Tibial nerve (tissue), 4 donors: ENCODE data around the gene CYP27A1. TPM values are rescaled to one million over a fixed set of nuclear protein-coding genes. Genes with fewer than 3 reads are reported as not detected.
A peak's percentile ranks its signal among the peaks of the same experiment; 100 is the strongest.

ENCODE experiments used
- DNase-seq, 2 donors: peaks; one replicate each; pipeline ENCODE4 v3.0.0-alpha.2; 2019; ENCODE audit warnings: low spot score in 2 of 2
- H3K27ac ChIP-seq, 4 donors: fragments of 200-600 bp; sonication (generic) in 3 of 4; one replicate each; pipeline ENCODE4 v1.5.1; 2017 to 2019; ENCODE audit warnings: mild to moderate bottlenecking in 1 of 4
- H3K27me3 ChIP-seq, 2 donors: fragments of 200-600 bp; sonication (generic) in 1 of 2; one replicate each; pipeline versions ENCODE4 v1.5.1 to v1.6.0; 2017 to 2019
- H3K36me3 ChIP-seq, 3 donors: fragments of 200-600 bp; sonication (generic); one replicate each; pipeline ENCODE4 v1.5.1; 2018 to 2019
- H3K4me1 ChIP-seq, 4 donors: fragments of 200-600 bp; sonication (generic) in 3 of 4; one replicate each; pipeline ENCODE4 v1.5.1; 2017 to 2019
- H3K4me3 ChIP-seq, 4 donors: fragments of 200-600 bp; sonication (generic) in 3 of 4; one replicate each; pipeline ENCODE4 v1.5.1; 2017 to 2019; ENCODE audit warnings: mild to moderate bottlenecking in 1 of 4, moderate library complexity in 1 of 4
- H3K9me3 ChIP-seq, 4 donors: fragments of 200-600 bp; sonication (generic) in 3 of 4; one replicate each; pipeline ENCODE4 v1.5.1; 2017 to 2019
- EP300 ChIP-seq, 2 donors: sonication (generic); formaldehyde crosslinking; IDR thresholded peaks; one replicate each; pipeline ENCODE4 v1.6.1; 2017; ENCODE audit warnings: antibody characterized with exemption in 2 of 2, mild to moderate bottlenecking in 1 of 2
- POLR2A ChIP-seq, 2 donors: fragments of 450-650 bp; IDR thresholded peaks; one replicate each; pipeline ENCODE4 v1.6.1; 2017; ENCODE audit warnings: antibody characterized with exemption in 2 of 2, mild to moderate bottlenecking in 2 of 2, moderate library complexity in 2 of 2
- WGBS, 2 donors: methylation state at CpG; one replicate each; pipeline ENCODE4 v1.1.5; 2018; 5-methylcytosine and 5-hydroxymethylcytosine counted together
- total RNA-seq, 4 donors: library from RNA; depleted of rRNA; stranded (reverse); fragments of >200 nt; gene quantifications; one replicate each; pipeline ENCODE4 v1.1.0, GENCODE V29; 2016
- TF ChIP-seq, protein P1 (sequence below), 5 experiments: fragments of 200-600 bp in 3 of 5; fragments of 450-650 bp in 2 of 5; sonication (generic) in 3 of 5; IDR thresholded peaks; one replicate each; pipeline ENCODE4 v1.5.1; 2016 to 2019; ENCODE audit warnings: antibody characterized with exemption in 5 of 5, mild to moderate bottlenecking in 3 of 5, moderate library complexity in 2 of 5

The CYP27A1 gene
- total RNA-seq, 4 donors from 2014 or later = 57.6 to 92.4 (median 78.9) TPM

DNA sequence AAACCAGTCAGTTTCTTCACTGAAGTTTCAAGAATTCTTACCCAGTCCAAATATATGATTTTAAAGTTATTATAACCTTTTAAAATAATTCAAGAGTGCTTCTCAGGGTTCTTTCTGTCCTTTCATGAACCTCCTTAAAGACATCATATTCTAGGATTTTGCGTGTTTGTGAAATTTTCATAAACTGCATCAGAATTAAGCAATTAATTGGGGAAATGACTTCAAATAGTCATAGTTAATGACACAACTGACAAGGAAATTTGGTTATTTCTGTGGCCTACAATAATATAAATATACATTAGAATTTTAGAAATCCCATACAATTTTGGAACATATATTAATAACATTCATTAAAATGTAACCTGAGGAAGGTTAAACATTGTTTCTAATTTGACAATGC lies 10.5 kb downstream of the CYP27A1 start:
- peaks cover 0 to 9% (median 0%) of the 10 kb centered on the region in 4 donors for H3K4me1 ChIP-seq
- H3K36me3 ChIP-seq = peaks cover 0 to 9% (median 0%) of the 10 kb centered on the region in 3 donors
- no peaks in the 10 kb centered on the region for H3K27me3 ChIP-seq
- no peak overlapping the region for H3K4me3 ChIP-seq
- no peak overlapping the region for H3K27ac ChIP-seq
- peaks cover 0 to 8% (median 0%) of the 10 kb centered on the region in 4 donors for H3K9me3 ChIP-seq
- DNase-seq = no peak
- WGBS, 2 donors = 88 to 94% methylated on average over 1 of the region's 1 CpG
- TF ChIP-seq EP300 (IDR thresholded peaks at IDR 0.05) (no peak), POLR2A (IDR thresholded peaks at IDR 0.05) (no peak)
- TF ChIP-seq, protein P1, sequence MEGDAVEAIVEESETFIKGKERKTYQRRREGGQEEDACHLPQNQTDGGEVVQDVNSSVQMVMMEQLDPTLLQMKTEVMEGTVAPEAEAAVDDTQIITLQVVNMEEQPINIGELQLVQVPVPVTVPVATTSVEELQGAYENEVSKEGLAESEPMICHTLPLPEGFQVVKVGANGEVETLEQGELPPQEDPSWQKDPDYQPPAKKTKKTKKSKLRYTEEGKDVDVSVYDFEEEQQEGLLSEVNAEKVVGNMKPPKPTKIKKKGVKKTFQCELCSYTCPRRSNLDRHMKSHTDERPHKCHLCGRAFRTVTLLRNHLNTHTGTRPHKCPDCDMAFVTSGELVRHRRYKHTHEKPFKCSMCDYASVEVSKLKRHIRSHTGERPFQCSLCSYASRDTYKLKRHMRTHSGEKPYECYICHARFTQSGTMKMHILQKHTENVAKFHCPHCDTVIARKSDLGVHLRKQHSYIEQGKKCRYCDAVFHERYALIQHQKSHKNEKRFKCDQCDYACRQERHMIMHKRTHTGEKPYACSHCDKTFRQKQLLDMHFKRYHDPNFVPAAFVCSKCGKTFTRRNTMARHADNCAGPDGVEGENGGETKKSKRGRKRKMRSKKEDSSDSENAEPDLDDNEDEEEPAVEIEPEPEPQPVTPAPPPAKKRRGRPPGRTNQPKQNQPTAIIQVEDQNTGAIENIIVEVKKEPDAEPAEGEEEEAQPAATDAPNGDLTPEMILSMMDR (IDR thresholded peaks at IDR 0.05) = no peak

DNA sequence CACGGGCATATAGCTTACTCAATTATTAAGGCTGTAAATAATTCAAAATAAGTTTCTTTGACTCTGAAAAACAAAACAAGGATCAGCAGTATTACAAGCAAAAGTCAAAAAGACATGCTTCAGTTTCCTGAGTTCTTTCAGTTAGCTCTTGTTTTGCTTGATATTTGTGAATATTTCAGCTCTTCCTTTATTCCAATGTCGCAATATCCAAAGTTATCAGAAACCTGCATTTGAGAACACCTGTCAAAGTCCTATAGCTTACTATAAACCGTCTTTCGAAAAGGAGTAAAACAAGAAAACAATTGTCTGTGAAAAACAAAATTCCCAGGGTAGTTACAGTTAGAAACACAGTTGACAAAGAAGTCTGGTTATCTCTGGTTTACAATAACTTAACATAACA lies 14.7 kb downstream of the CYP27A1 start:
- TF ChIP-seq EP300 (IDR thresholded peaks at IDR 0.05) = no peak
- no peak for TF ChIP-seq POLR2A (IDR thresholded peaks at IDR 0.05)
- TF ChIP-seq, protein P1 (IDR thresholded peaks at IDR 0.05) = no peak
- WGBS, 2 donors = 87 to 88% methylated on average over 4 of the region's 4 CpGs
- Histone ChIP-seq H3K36me3 (no peaks in the 10 kb centered on the region), H3K27ac (no peak overlapping the region), H3K4me3 (no peak overlapping the region), H3K27me3 (no peaks in the 10 kb centered on the region), H3K4me1 (no peaks in the 10 kb centered on the region), H3K9me3 (no peaks in the 10 kb centered on the region)
- no peak for DNase-seq

DNA sequence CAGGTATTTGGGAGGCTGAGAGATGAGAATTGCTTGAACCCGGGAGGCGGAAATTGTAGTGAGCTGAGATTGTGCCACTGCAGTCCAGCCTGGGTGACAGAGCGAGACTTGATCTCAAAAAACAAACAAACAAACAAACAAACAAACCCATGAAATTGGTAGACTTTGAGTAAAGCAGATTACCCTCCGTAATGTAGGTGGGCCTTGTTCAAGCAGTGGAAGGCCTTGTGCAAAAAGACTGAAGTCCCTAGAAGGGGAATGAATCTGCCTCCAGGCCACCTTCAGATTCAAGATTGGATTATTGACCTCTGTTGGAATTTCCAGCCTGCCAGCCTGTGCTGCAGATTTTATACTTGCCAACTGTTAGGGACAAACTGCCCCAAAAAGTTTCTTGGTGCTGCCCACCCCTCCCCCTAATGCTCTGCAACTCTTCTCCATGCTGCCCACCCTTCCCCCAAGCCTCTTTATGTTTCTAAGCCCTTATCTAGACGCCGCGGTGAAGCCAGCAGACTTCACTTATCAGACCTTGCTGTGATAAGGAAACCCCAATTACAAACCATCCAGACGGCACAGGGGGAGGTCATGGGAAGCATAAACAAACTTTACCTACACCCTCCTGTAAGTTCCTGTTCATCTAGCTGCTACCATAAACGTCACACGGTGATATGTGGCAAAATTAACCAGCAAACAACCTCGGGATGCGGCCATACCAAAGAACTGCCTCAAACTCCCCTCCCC lies 17.0 kb downstream of the CYP27A1 start:
- WGBS, 2 donors = 55 to 67% methylated on average over 12 of the region's 12 CpGs
- Histone ChIP-seq H3K4me1 (peaks cover 0 to 4% (median 0%) of the 10 kb centered on the region in 4 donors), H3K4me3 (no peak overlapping the region), H3K36me3 (no peaks in the 10 kb centered on the region), H3K27me3 (no peaks in the 10 kb centered on the region), H3K9me3 (peaks cover 0 to under 1% (median 0%) of the 10 kb centered on the region in 4 donors), H3K27ac (no peak overlapping the region)
- TF ChIP-seq, protein P1 (IDR thresholded peaks at IDR 0.05) = no peak
- TF ChIP-seq EP300 (IDR thresholded peaks at IDR 0.05) (no peak), POLR2A (IDR thresholded peaks at IDR 0.05) (no peak)
- no peak for DNase-seq

DNA sequence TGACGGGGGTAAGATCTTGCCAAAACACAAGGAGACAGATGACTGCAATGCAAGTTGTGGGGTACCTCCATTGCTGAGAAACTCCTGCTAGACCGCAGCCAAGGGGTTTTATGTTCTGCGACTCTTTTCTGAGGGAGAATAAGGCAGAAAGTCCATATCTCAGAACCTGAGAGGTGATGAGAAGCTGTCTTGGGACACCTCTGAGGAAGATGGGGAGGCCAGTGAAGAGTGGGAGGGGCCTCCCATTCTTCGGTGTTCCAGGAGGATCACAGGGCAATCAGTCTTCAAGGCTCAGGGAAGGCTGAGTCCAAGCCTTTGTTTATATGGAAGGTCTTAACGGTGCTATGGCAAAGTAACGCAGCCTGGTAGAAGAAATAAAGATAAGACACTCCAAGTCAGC lies 18.0 kb downstream of the CYP27A1 start:
- no peaks in the 10 kb centered on the region for H3K27me3 ChIP-seq
- 62 to 63% methylated on average over 6 of the region's 6 CpGs for WGBS, 2 donors
- H3K36me3 ChIP-seq = no peaks in the 10 kb centered on the region
- DNase-seq = no peak
- TF ChIP-seq POLR2A (IDR thresholded peaks at IDR 0.05) (no peak), EP300 (IDR thresholded peaks at IDR 0.05) (no peak)
- TF ChIP-seq, protein P1 (IDR thresholded peaks at IDR 0.05) = no peak
- peaks cover 0 to 10% (median 0%) of the 10 kb centered on the region in 4 donors for H3K9me3 ChIP-seq
- no peak overlapping the region for H3K27ac ChIP-seq
- no peak overlapping the region for H3K4me3 ChIP-seq
- peaks cover 0 to 6% (median 0%) of the 10 kb centered on the region in 4 donors for H3K4me1 ChIP-seq

DNA sequence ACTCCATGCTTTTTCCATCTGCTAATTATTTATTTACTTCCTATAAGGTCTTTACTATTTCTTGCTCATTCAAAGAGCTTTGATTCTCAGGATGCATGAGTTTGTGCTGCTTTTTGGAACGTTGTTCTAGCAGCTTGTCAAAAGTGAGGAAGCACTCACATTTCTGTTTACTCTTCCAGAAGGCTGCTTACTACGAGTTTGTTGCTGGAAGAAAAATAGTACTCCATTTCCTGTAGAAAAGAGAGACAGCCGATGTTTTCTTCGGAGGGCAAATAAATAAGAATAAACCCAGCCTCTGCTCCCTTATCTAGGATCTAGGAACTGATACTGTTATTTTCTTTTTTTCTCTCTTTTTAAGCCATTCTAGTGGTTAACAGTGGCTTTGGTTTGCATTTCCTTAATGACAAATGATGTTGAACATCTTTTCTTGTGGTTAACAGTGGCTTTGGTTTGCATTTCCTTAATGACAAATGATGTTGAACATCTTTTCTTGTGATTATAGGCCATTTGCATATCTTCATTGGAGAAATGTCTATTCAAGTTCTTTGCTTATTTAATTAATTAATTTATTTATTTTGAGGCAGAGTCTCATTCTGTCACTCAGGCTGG lies 20.5 kb downstream of the CYP27A1 start:
- H3K27ac ChIP-seq = peak overlapping the region in 2 of 4 donors; percentile 20 to 45
- WGBS, 2 donors = 41 to 43% methylated on average over 4 of the region's 4 CpGs
- H3K36me3 ChIP-seq = no peaks in the 10 kb centered on the region
- no peak overlapping the region for H3K4me3 ChIP-seq
- no peaks in the 10 kb centered on the region for H3K27me3 ChIP-seq
- no peak for DNase-seq
- TF ChIP-seq EP300 (IDR thresholded peaks at IDR 0.05) (no peak), POLR2A (IDR thresholded peaks at IDR 0.05) (no peak)
- TF ChIP-seq, protein P1 (IDR thresholded peaks at IDR 0.05) = no peak
- H3K4me1 ChIP-seq = peaks cover 0 to 26% (median 10%) of the 10 kb centered on the region in 4 donors
- peaks cover 0 to 10% (median 0%) of the 10 kb centered on the region in 4 donors for H3K9me3 ChIP-seq
